GM12878 (cell line): ENCODE results near the gene MDGA2. TPM values are rescaled to one million over a fixed set of nuclear protein-coding genes. Genes with fewer than 3 reads are reported as not detected.

Experiments used
- ATAC-seq: fragments of 200-7000 bp; cut with Tn5 transposase; 3 replicates; pipeline ENCODE4 v1.9.1; 2020; ENCODE audit warnings: mild to moderate bottlenecking, moderate library complexity
- BruUV-seq: library from RNA; stranded (reverse); fragments of 400-500 nt; replicated peaks from 2 replicates; lab custom pipeline; 2021; lab: Mats Ljungman, UMichigan
- CTCF ChIA-PET: fragments of 300-600 bp; sonication (Branson Sonifier 250); formaldehyde crosslinking; extraction: SDS; loops from one replicate; lab custom pipeline; 2021; ENCODE audit warnings: inconsistent platforms; lab: Yijun Ruan, JAX
- POLR2A ChIA-PET: fragments of 350-600 bp; formaldehyde crosslinking; extraction: SDS; loops from one replicate; lab custom pipeline; 2021; ENCODE audit warnings: inconsistent platforms; lab: Charles Lee
- RAD21 ChIA-PET: fragments of 300-600 bp; sonication (Branson Sonifier 250); formaldehyde crosslinking; loops from one replicate; lab custom pipeline; 2023; ENCODE audit warnings: antibody characterized with exemption; ENCODE audit not compliant: unreplicated experiment; lab: Charles Lee
- SMC1A ChIA-PET: fragments of 300-600 bp; sonication (Branson Sonifier 250); formaldehyde crosslinking; loops from one replicate; lab custom pipeline; 2023; ENCODE audit not compliant: unreplicated experiment, uncharacterized antibody; lab: Charles Lee
- DNase-seq: peaks from one replicate; pipeline ENCODE4 v3.0.0-alpha.2; 2011; ENCODE audit warnings: low read depth, low spot score
- FAIRE-seq: peaks from 3 replicates; lab custom pipeline; 2011; peaks lifted over from hg19 to GRCh38; lab: Jason Lieb, UNC
- H2AFZ ChIP-seq: 2 replicates; pipeline ENCODE4 v1.6.0; 2011; ENCODE audit warnings: low read depth, low read length, control low read depth; ENCODE audit not compliant: control insufficient read depth
- H3K27ac ChIP-seq: 2 replicates; pipeline ENCODE4 v1.5.1; 2011; ENCODE audit warnings: control low read depth; ENCODE audit not compliant: control insufficient read depth, insufficient read depth
- H3K27me3 ChIP-seq, 2 experiments: replicated peaks in 1 of 2; 2 replicates each; pipeline versions ENCODE4 v1.6.0 to v1.6.1; 2011; ENCODE audit warnings: low read length in 1 of 2; ENCODE audit not compliant: control insufficient read depth in 2 of 2, insufficient read depth in 2 of 2
- H3K36me3 ChIP-seq, 2 experiments: 2 replicates each; pipeline ENCODE4 v1.5.1; 2011; ENCODE audit warnings: low read length in 1 of 2; ENCODE audit not compliant: control insufficient read depth in 2 of 2, insufficient read depth in 2 of 2
- H3K4me1 ChIP-seq: 2 replicates; pipeline ENCODE4 v1.6.1; 2011; ENCODE audit warnings: mild to moderate bottlenecking, low read length, moderate library complexity, mixed read lengths; ENCODE audit not compliant: control insufficient read depth, insufficient read depth
- H3K4me2 ChIP-seq: 2 replicates; pipeline ENCODE4 v1.6.0; 2011; ENCODE audit warnings: control low read depth; ENCODE audit not compliant: control insufficient read depth, insufficient read depth
- H3K4me3 ChIP-seq: fragments of 200-600 bp; sonication (generic); 2 replicates; pipeline ENCODE4 v1.5.1; 2016
- H3K79me2 ChIP-seq: 2 replicates; pipeline ENCODE4 v1.6.0; 2011; ENCODE audit warnings: low read length; ENCODE audit not compliant: control insufficient read depth, insufficient read depth
- H3K9ac ChIP-seq: 2 replicates; pipeline ENCODE4 v1.8.0; 2011; ENCODE audit warnings: low read length, control low read depth, mixed read lengths; ENCODE audit not compliant: control insufficient read depth, insufficient read depth
- H3K9me3 ChIP-seq: replicated peaks from 3 replicates; pipeline ENCODE4 v1.5.1; 2011; ENCODE audit warnings: mild to moderate bottlenecking, low read length; ENCODE audit not compliant: control insufficient read depth, insufficient read depth
- H4K20me1 ChIP-seq: 2 replicates; pipeline ENCODE4 v1.6.0; 2011; ENCODE audit not compliant: control insufficient read depth, insufficient read depth
- CBX5 ChIP-seq: sonication (generic); IDR thresholded peaks from 2 replicates; pipeline ENCODE4 v1.6.1; 2016; ENCODE audit warnings: low read depth, moderate library complexity, mild to moderate bottlenecking, inconsistent platforms
- GATAD2B ChIP-seq: fragments of 450-650 bp; conservative IDR thresholded peaks from 2 replicates; pipeline ENCODE4 v1.6.1; 2017; ENCODE audit warnings: low read depth, mild to moderate bottlenecking, moderate library complexity
- HCFC1 ChIP-seq: fragments of 150-350 bp; IDR thresholded peaks from 2 replicates; pipeline ENCODE4 v1.6.1; 2014; ENCODE audit warnings: low read length
- SPI1 ChIP-seq: IDR thresholded peaks from 2 replicates; pipeline ENCODE4 v1.6.1; 2011; ENCODE audit warnings: low read depth, mild to moderate bottlenecking, low read length, moderate library complexity, borderline replicate concordance; ENCODE audit not compliant: insufficient read depth
- TBL1XR1 ChIP-seq: IDR thresholded peaks from 2 replicates; pipeline ENCODE4 v1.6.1; 2012; ENCODE audit warnings: low read depth, low read length, improper control_type of control experiment
- WGBS: methylation state at CpG from one replicate; pipeline ENCODE4 v1.1.6; 2016; ENCODE audit warnings: low lambda C conversion rate; ENCODE audit not compliant: insufficient replicate concordance, insufficient coverage; ENCODE audit errors: missing lambda C conversion rate; 5-methylcytosine and 5-hydroxymethylcytosine counted together
- in situ Hi-C: fragments of 300-500 bp; cut with MboI; formaldehyde crosslinking; loops from 9 replicates; pipeline ENCODE4 v1.14.3; 2018; ENCODE audit warnings: mixed read lengths
- intact Hi-C: fragments of 100-400 bp; cut with micrococcal nuclease; formaldehyde crosslinking; loops from one replicate; pipeline ENCODE4 v1.14.2; 2022; ENCODE audit not compliant: unreplicated experiment
- polyA plus RNA-seq, 11 experiments: library from polyadenylated mRNA; depleted of rRNA in 4 of 11; unstranded in 6 of 11; stranded (reverse) in 5 of 11; fragments of >200 nt; fragmentation: Nextera tagmentation in 4 of 11; fragmentation: Illumina TruSeq in 1 of 11; extraction: Ambion mirVana in 4 of 11; extraction: Trizol in 1 of 11; gene quantifications; 1 replicate in 1 of 11; 2 replicates in 10 of 11; pipeline versions ENCODE4 v1.2.1 to v1.2.3, GENCODE V29; 2011 to 2016; ENCODE audit warnings: inconsistent platforms in 2 of 11, missing spikeins in 2 of 11, low read depth in 1 of 11
- total RNA-seq, 4 experiments: library from RNA; depleted of rRNA in 3 of 4; stranded (reverse); fragments of >200 nt in 3 of 4; fragmentation: Illumina TruSeq in 1 of 4; extraction: Trizol in 1 of 4; gene quantifications; 2 replicates each; pipeline versions ENCODE4 v1.2.1 to v1.2.3, GENCODE V29; 2013 to 2021
- TF ChIP-seq, protein P1 (sequence below): fragments of 450-650 bp; formaldehyde crosslinking; IDR thresholded peaks from 2 replicates; pipeline ENCODE4 v1.4.0; 2022; ENCODE audit warnings: mild to moderate bottlenecking, moderate library complexity

The MDGA2 gene
- total and polyA plus RNA-seq, 10 of the 15 experiments (the other 5 are each of a cell fraction or from before 2014, with no cell fraction given) = not detected

DNA sequence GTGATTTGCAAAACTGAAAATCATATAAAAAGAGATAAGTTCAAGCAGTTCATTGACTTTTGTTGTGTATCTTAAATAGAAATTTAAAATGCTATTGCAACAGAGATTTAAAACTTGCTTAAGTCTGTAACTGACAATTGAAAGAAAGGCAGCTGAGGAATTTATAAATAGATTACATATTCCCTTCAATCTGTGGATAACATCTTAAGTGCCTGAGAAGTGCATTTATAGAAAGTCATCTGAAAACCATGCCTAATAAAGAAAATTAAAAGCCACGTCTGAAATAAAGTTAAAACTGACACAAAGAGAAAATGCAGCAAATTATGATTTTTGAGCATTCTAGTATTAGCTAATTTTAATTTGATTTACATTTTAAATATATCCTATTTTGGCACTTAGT, 479.8 kb downstream of the MDGA2 start:
- Histone ChIP-seq H3K27ac (no peak overlapping the region), H4K20me1 (no peaks in the 10 kb centered on the region), H3K9me3 (no peaks in the 10 kb centered on the region), H3K4me3 (no peak overlapping the region), H3K27me3 (no peaks in the 10 kb centered on the region), H3K9ac (no peak overlapping the region), H3K79me2 (no peaks in the 10 kb centered on the region), H3K4me1 (no peaks in the 10 kb centered on the region), H2AFZ (no peak overlapping the region), H3K36me3 (no peaks in the 10 kb centered on the region), H3K4me2 (no peak overlapping the region)
- ATAC-seq (no peak), DNase-seq (no peak), FAIRE-seq (no peak)
- 0% methylated on average over 1 of the region's 1 CpG for WGBS
- intact Hi-C loops = no loop called here
- ChIA-PET CTCF (no interaction called here), RAD21 (no interaction called here), POLR2A (no interaction called here), SMC1A (no interaction called here)
- in situ Hi-C loops = no loop called here
- TF ChIP-seq TBL1XR1 (no peak), HCFC1 (no peak), SPI1 (no peak), CBX5 (no peak), GATAD2B (no peak)
- TF ChIP-seq, protein P1, sequence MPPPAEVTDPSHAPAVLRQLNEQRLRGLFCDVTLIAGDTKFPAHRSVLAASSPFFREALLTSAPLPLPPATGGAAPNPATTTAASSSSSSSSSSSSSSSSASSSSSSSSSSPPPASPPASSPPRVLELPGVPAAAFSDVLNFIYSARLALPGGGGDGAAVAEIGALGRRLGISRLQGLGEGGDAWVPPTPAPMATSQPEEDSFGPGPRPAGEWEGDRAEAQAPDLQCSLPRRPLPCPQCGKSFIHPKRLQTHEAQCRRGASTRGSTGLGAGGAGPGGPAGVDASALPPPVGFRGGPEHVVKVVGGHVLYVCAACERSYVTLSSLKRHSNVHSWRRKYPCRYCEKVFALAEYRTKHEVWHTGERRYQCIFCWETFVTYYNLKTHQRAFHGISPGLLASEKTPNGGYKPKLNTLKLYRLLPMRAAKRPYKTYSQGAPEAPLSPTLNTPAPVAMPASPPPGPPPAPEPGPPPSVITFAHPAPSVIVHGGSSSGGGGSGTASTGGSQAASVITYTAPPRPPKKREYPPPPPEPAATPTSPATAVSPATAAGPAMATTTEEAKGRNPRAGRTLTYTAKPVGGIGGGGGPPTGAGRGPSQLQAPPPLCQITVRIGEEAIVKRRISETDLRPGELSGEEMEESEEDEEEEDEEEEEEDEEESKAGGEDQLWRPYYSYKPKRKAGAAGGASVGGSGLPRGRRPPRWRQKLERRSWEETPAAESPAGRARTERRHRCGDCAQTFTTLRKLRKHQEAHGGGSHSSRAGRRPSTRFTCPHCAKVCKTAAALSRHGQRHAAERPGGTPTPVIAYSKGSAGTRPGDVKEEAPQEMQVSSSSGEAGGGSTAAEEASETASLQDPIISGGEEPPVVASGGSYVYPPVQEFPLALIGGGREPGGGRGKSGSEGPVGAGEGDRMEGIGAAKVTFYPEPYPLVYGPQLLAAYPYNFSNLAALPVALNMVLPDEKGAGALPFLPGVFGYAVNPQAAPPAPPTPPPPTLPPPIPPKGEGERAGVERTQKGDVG (CRISPR knock-in tag) = no peak
- no TSS peak for BruUV-seq
